Panc1 (cell line): ENCODE results near the gene POU2AF1.

Experiments used
- CTCF ChIP-seq: fragments of 450-650 bp; IDR thresholded peaks from 2 replicates; pipeline ENCODE4 v1.5.1; 2017; ENCODE audit warnings: mild to moderate bottlenecking
- POLR2AphosphoS5 ChIP-seq: IDR thresholded peaks from 2 replicates; pipeline ENCODE4 v1.6.1; 2012; ENCODE audit warnings: mild to moderate bottlenecking, low read depth, low read length, moderate library complexity

- TF ChIP-seq CTCF, result no peak
- TF ChIP-seq POLR2AphosphoS5, result no peak
These were observed 594 bp upstream of the POU2AF1 start for GRCh38 chr11:111379602-111380136.
